H9 (cell line): ENCODE data around the gene KLHL22. TPM values are rescaled to one million over a fixed set of nuclear protein-coding genes. Genes with fewer than 3 reads are reported as not detected.

Source experiments
- DNase-seq: peaks from one replicate; pipeline ENCODE4 v3.0.0-alpha.2; 2017
- H2AFZ ChIP-seq: one replicate; pipeline ENCODE4 v1.6.1; 2013; ENCODE audit warnings: mild to moderate bottlenecking, low read length, control low read depth, moderate library complexity
- H2AK5ac ChIP-seq: 2 replicates; pipeline ENCODE4 v1.6.1; 2013; ENCODE audit warnings: low read length, control low read depth, mixed read lengths; ENCODE audit not compliant: insufficient read length
- H2BK120ac ChIP-seq: one replicate; pipeline ENCODE4 v1.6.1; 2013; ENCODE audit warnings: low read depth, mild to moderate bottlenecking, low read length, control low read depth, inconsistent platforms; ENCODE audit not compliant: poor library complexity, severe bottlenecking
- H2BK12ac ChIP-seq: 2 replicates; pipeline ENCODE4 v1.6.1; 2013; ENCODE audit warnings: low read length, control low read depth, mixed read lengths, low read depth; ENCODE audit not compliant: insufficient read length
- H2BK15ac ChIP-seq: 2 replicates; pipeline ENCODE4 v1.6.1; 2013; ENCODE audit warnings: low read depth, low read length, control low read depth
- H2BK20ac ChIP-seq: one replicate; pipeline ENCODE4 v1.6.1; 2013; ENCODE audit warnings: low read depth, mild to moderate bottlenecking, low read length, control low read depth, inconsistent platforms; ENCODE audit not compliant: poor library complexity, severe bottlenecking
- H2BK5ac ChIP-seq: 2 replicates; pipeline ENCODE4 v1.6.1; 2013; ENCODE audit warnings: low read length, control low read depth, mixed read lengths; ENCODE audit not compliant: insufficient read length
- H3K14ac ChIP-seq: 2 replicates; pipeline ENCODE4 v1.6.1; 2013; ENCODE audit warnings: low read length, control low read depth; ENCODE audit not compliant: insufficient read depth
- H3K18ac ChIP-seq: 2 replicates; pipeline ENCODE4 v1.6.1; 2013; ENCODE audit warnings: low read depth, mild to moderate bottlenecking, mixed read lengths, low read length, control low read depth; ENCODE audit not compliant: insufficient read length
- H3K23ac ChIP-seq: 2 replicates; pipeline ENCODE4 v1.6.1; 2013; ENCODE audit warnings: low read length, control low read depth, mixed read lengths, low read depth; ENCODE audit not compliant: insufficient read length
- H3K23me2 ChIP-seq: 2 replicates; pipeline ENCODE4 v1.6.1; 2013; ENCODE audit warnings: low read depth, mild to moderate bottlenecking, mixed read lengths, low read length, control low read depth; ENCODE audit not compliant: insufficient read length, poor library complexity, severe bottlenecking
- H3K27ac ChIP-seq: 2 replicates; pipeline ENCODE4 v1.5.1; 2013; ENCODE audit warnings: low read length, control low read depth, mixed read lengths, low read depth; ENCODE audit not compliant: insufficient read length
- H3K27me3 ChIP-seq: 2 replicates; pipeline ENCODE4 v1.6.1; 2013; ENCODE audit warnings: low read length, control low read depth, inconsistent platforms; ENCODE audit not compliant: insufficient read depth
- H3K4ac ChIP-seq: 2 replicates; pipeline ENCODE4 v1.6.1; 2013; ENCODE audit warnings: low read depth, mild to moderate bottlenecking, control low read depth, inconsistent platforms, low read length, moderate library complexity
- H3K4me1 ChIP-seq: 2 replicates; pipeline ENCODE4 v1.6.1; 2013; ENCODE audit warnings: low read length, control low read depth, inconsistent platforms; ENCODE audit not compliant: insufficient read depth
- H3K4me2 ChIP-seq: 2 replicates; pipeline ENCODE4 v1.6.1; 2013; ENCODE audit warnings: low read length, control low read depth, mixed read lengths; ENCODE audit not compliant: insufficient read length, insufficient read depth
- H3K56ac ChIP-seq: 2 replicates; pipeline ENCODE4 v1.6.1; 2013; ENCODE audit warnings: low read depth, mild to moderate bottlenecking, mixed read lengths, low read length, control low read depth; ENCODE audit not compliant: insufficient read length
- H3K79me1 ChIP-seq: 2 replicates; pipeline ENCODE4 v1.6.1; 2013; ENCODE audit warnings: low read depth, mild to moderate bottlenecking, moderate library complexity, low read length, control low read depth, inconsistent platforms; ENCODE audit not compliant: insufficient read depth, poor library complexity, severe bottlenecking
- H3K79me2 ChIP-seq: 2 replicates; pipeline ENCODE4 v1.6.1; 2013; ENCODE audit warnings: low read length, control low read depth, inconsistent platforms; ENCODE audit not compliant: insufficient read depth
- H3K9ac ChIP-seq: 2 replicates; pipeline ENCODE4 v1.6.1; 2013; ENCODE audit warnings: low read length, control low read depth, mixed read lengths; ENCODE audit not compliant: insufficient read length; ENCODE audit errors: extremely low read depth
- H3K9me3 ChIP-seq: one replicate; pipeline ENCODE4 v1.6.1; 2013; ENCODE audit warnings: low read depth, low read length, inconsistent platforms; ENCODE audit not compliant: control insufficient read depth
- H3T11ph ChIP-seq: one replicate; pipeline ENCODE4 v1.6.1; 2013; ENCODE audit warnings: mild to moderate bottlenecking, low read length, control low read depth, inconsistent platforms
- H4K20me1 ChIP-seq: one replicate; pipeline ENCODE4 v1.6.1; 2013; ENCODE audit not compliant: control insufficient read depth, insufficient read length, insufficient read depth
- H4K5ac ChIP-seq: 2 replicates; pipeline ENCODE4 v1.6.1; 2013; ENCODE audit warnings: low read depth, mild to moderate bottlenecking, mixed read lengths, low read length, control low read depth; ENCODE audit not compliant: insufficient read length
- H4K8ac ChIP-seq: replicated peaks from 2 replicates; pipeline ENCODE4 v1.6.1; 2013; ENCODE audit warnings: low read length, control low read depth, mixed read lengths, low read depth; ENCODE audit not compliant: insufficient read length
- H4K91ac ChIP-seq: 2 replicates; pipeline ENCODE4 v1.6.1; 2013; ENCODE audit warnings: low read depth, mild to moderate bottlenecking, moderate library complexity, mixed read lengths, low read length, control low read depth; ENCODE audit not compliant: insufficient read length
- H3K27ac Mint-ChIP-seq, 3 experiments: 2 replicates in 2 of 3; 3 replicates in 1 of 3; pipeline ENCODE4 v1.8.0; 2020 to 2021; ENCODE audit warnings: mixed read lengths in 3 of 3, mild to moderate bottlenecking in 1 of 3, moderate library complexity in 1 of 3
- H3K27me3 Mint-ChIP-seq: 2 replicates; pipeline ENCODE4 v1.8.0; 2021; ENCODE audit warnings: low read depth, mild to moderate bottlenecking, moderate library complexity, mixed read lengths
- H3K36me3 Mint-ChIP-seq, 3 experiments: 2 replicates in 2 of 3; 3 replicates in 1 of 3; pipeline ENCODE4 v1.8.0; 2020 to 2021; ENCODE audit warnings: low read depth in 3 of 3, mixed read lengths in 3 of 3; ENCODE audit not compliant: insufficient read depth in 1 of 3
- H3K4me1 Mint-ChIP-seq, 2 experiments: 2 replicates each; pipeline ENCODE4 v1.8.0; 2020; ENCODE audit warnings: mixed read lengths in 2 of 2
- H3K4me3 Mint-ChIP-seq, 2 experiments: 2 replicates in 1 of 2; 3 replicates in 1 of 2; pipeline ENCODE4 v1.8.0; 2020 to 2021; ENCODE audit warnings: mild to moderate bottlenecking in 2 of 2, mixed read lengths in 2 of 2, moderate library complexity in 1 of 2
- H3K9me3 Mint-ChIP-seq, 2 experiments: 2 replicates in 1 of 2; 3 replicates in 1 of 2; pipeline ENCODE4 v1.8.0; 2020; ENCODE audit warnings: mild to moderate bottlenecking in 2 of 2, mixed read lengths in 2 of 2, moderate library complexity in 1 of 2
- CTCF ChIP-seq: fragments of 200-600 bp; sonication (generic); conservative IDR thresholded peaks from 3 replicates; pipeline ENCODE4 v1.8.0; 2021; ENCODE audit warnings: antibody characterized with exemption, mild to moderate bottlenecking
- WGBS: extraction: QIAGEN DNeasy Blood & Tissue Kit; methylation state at CpG from one replicate; pipeline ENCODE4 v1.1.7; 2013; ENCODE audit warnings: missing lambda C conversion rate, low lambda C conversion rate, mixed read lengths; ENCODE audit not compliant: insufficient read length; ENCODE audit errors: extremely low coverage; 5-methylcytosine and 5-hydroxymethylcytosine counted together
- total RNA-seq: library from RNA; stranded (reverse); gene quantifications from 2 replicates; pipeline ENCODE4 v1.2.1, GENCODE V29; 2021

The KLHL22 gene
- total RNA-seq, 1 experiment from 2014 or later, result 11.9 TPM

GRCh38 chr22:20497426-20497825, 1.8 kb upstream of the KLHL22 start:
- no peak for DNase-seq
- Histone ChIP-seq H4K8ac (no peak overlapping the region), H3K79me1 (peaks cover 9% of the 10 kb centered on the region), H4K91ac (no peak overlapping the region), H3K9me3 (no peaks in the 10 kb centered on the region), H3K23me2 (peaks cover 18% of the 10 kb centered on the region), H3K18ac (no peak overlapping the region), H2AFZ (no peak overlapping the region), H4K5ac (no peak overlapping the region), H3K79me2 (peaks cover 2% of the 10 kb centered on the region; the same call in 1 of the 2 replicates), H3T11ph (no peak overlapping the region), H2AK5ac (no peak overlapping the region), H3K4me1 (peaks cover 6% of the 10 kb centered on the region), H2BK120ac (no peak overlapping the region), H3K14ac (no peak overlapping the region), H2BK15ac (no peak overlapping the region), H3K56ac (no peak overlapping the region), H2BK20ac (no peak overlapping the region), H3K4me2 (no peak overlapping the region), H3K9ac (no peak overlapping the region), H2BK5ac (no peak overlapping the region), H3K27ac (no peak overlapping the region), H3K4ac (no peak overlapping the region; the same call in 1 of the 2 replicates), H4K20me1 (no peaks in the 10 kb centered on the region), H3K27me3 (no peaks in the 10 kb centered on the region; the same call in 1 of the 2 replicates), H3K23ac (no peak overlapping the region), H2BK12ac (no peak overlapping the region)
- Mint-ChIP-seq H3K4me3 (peak overlapping the region; percentile 87 to 99; a peak in 4 of 5 replicates), H3K4me1 (peaks cover 14 to 17% of the 10 kb centered on the region in 2 experiments), H3K27me3 (peaks cover 11% of the 10 kb centered on the region), H3K9me3 (no peaks in the 10 kb centered on the region), H3K27ac (no peak overlapping the region; a peak in 2 of 7 replicates), H3K36me3 (peaks cover 10 to 25% (median 16%) of the 10 kb centered on the region in 3 experiments)
- no peak for TF ChIP-seq CTCF
- no CpG with 5 or more reads among the region's 3 CpGs for WGBS
